ENCODE results near the gene ARHGEF3.

ARHGEF3 gene

DNA sequence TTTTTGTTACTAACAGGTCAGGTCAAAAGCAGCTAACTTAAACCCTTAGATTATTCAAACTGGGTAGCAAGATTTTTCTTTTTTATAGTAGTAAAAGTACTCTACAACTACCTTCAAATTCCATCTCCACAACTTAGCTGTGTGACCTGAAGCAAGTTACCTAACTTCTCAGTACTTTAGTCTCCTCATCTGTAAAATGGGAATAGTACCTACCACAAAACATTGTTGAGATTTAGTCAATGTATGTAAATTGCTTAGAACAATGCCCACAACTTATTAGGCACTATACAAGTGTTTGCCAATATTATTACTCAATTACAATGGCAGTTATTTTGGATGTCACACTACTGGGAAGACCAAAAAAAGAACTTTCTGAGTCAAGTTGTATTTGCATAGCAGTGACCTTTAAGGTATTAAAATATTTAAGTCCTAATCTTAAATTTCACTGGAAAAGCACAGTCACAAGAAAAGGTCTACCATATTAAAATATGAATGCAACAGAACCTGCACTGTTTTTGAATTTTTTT lies 121.6 kb downstream of the ARHGEF3 start:
- Histone ChIP-seq H4K5ac (ENCODE audit: low read length) (no peak overlapping the region), H3K18ac (ENCODE audit: low read length) (no peak overlapping the region), H4K8ac (ENCODE audit: low read depth, low read length) (no peak overlapping the region), H2BK15ac (replicated peaks; ENCODE audit: low read depth) (no peak overlapping the region), H3K4ac (ENCODE audit: low read depth, low read length) (no peak overlapping the region), H3K27ac (ENCODE audit: low read depth, low read length) (no peak overlapping the region), H2AK5ac (ENCODE audit: low read length) (no peak overlapping the region), H3K56ac (ENCODE audit: low read length) (no peak overlapping the region), H3K4me1 (ENCODE audit: control insufficient read depth, low read depth, low read length) (no peaks in the 10 kb centered on the region), H3K4me3 (ENCODE audit: low read length) (no peak overlapping the region), H3K27me3 (ENCODE audit: insufficient read depth, low read length, poor library complexity) (no peaks in the 10 kb centered on the region), H2BK5ac (ENCODE audit: low read length) (no peak overlapping the region), H2BK120ac (ENCODE audit: low read depth, low read length) (no peak overlapping the region), H3K79me1 (ENCODE audit: low read length) (no peaks in the 10 kb centered on the region), H3K23ac (ENCODE audit: low read length) (no peak overlapping the region), H3K79me2 (ENCODE audit: control insufficient read depth, insufficient read depth, low read length) (peaks cover 8% of the 10 kb centered on the region), H3K36me3 (ENCODE audit: control insufficient read depth, insufficient read depth, low read length) (no peaks in the 10 kb centered on the region), H3K9ac (ENCODE audit: low read length) (no peak overlapping the region), H3K4me2 (ENCODE audit: low read length) (no peak overlapping the region)
- no peak for DNase-seq

Measured in mesendoderm (in vitro differentiated cells).